ENCODE data around the gene IFNL1.
A peak's percentile ranks its signal among the peaks of the same experiment; 100 is the strongest.

The IFNL1 gene

GRCh38 chr19:39321832-39322176 is 25.6 kb downstream of the IFNL1 start:
- H3K27me3 Mint-ChIP-seq (ENCODE audit: low read depth): peaks cover 31% of the 10 kb centered on the region
- peak overlapping the region; percentile 80 to 82 (median 80) for H3K4me3 Mint-ChIP-seq
- no peak overlapping the region for H3K27ac Mint-ChIP-seq
- no peaks in the 10 kb centered on the region for H3K9me3 Mint-ChIP-seq
- H3K4me1 Mint-ChIP-seq: peaks cover 9% of the 10 kb centered on the region
- no peak for TF ChIP-seq CTCF (IDR thresholded peaks at IDR 0.05; ENCODE audit: unreplicated experiment in 3 of 3)
- no peaks in the 10 kb centered on the region for H3K36me3 Mint-ChIP-seq (ENCODE audit: low read depth)

GRCh38 chr19:39324242-39324842 is 28.1 kb downstream of the IFNL1 start:
- Mint-ChIP-seq H3K4me3 (peak overlapping the region in 2 of 3 experiments; percentile 5 to 47), H3K27me3 (ENCODE audit: low read depth) (peaks cover 22% of the 10 kb centered on the region), H3K4me1 (peaks cover 2% of the 10 kb centered on the region), H3K9me3 (no peaks in the 10 kb centered on the region), H3K36me3 (ENCODE audit: low read depth) (no peaks in the 10 kb centered on the region), H3K27ac (no peak overlapping the region)
- no peak for TF ChIP-seq CTCF (IDR thresholded peaks at IDR 0.05; ENCODE audit: unreplicated experiment in 3 of 3)

GRCh38 chr19:39325778-39326665 is 29.8 kb downstream of the IFNL1 start:
- H3K4me1 Mint-ChIP-seq: no peaks in the 10 kb centered on the region
- no peak overlapping the region for H3K27ac Mint-ChIP-seq
- TF ChIP-seq CTCF (IDR thresholded peaks at IDR 0.05; ENCODE audit: unreplicated experiment in 3 of 3): no peak
- no peak overlapping the region for H3K4me3 Mint-ChIP-seq
- H3K36me3 Mint-ChIP-seq (ENCODE audit: low read depth): no peaks in the 10 kb centered on the region
- H3K9me3 Mint-ChIP-seq: no peaks in the 10 kb centered on the region
- H3K27me3 Mint-ChIP-seq (ENCODE audit: low read depth): peaks cover 14% of the 10 kb centered on the region

GRCh38 chr19:39327363-39328045 is 31.3 kb downstream of the IFNL1 start:
- no peak overlapping the region for H3K27ac Mint-ChIP-seq
- no peaks in the 10 kb centered on the region for H3K9me3 Mint-ChIP-seq
- no peaks in the 10 kb centered on the region for H3K36me3 Mint-ChIP-seq (ENCODE audit: low read depth)
- no peak for TF ChIP-seq CTCF (IDR thresholded peaks at IDR 0.05; ENCODE audit: unreplicated experiment in 3 of 3)
- H3K4me1 Mint-ChIP-seq: no peaks in the 10 kb centered on the region
- H3K27me3 Mint-ChIP-seq (ENCODE audit: low read depth): peaks cover 10% of the 10 kb centered on the region
- H3K4me3 Mint-ChIP-seq: no peak overlapping the region

- Mint-ChIP-seq H3K27me3 (ENCODE audit: low read depth) (peaks cover 4% of the 10 kb centered on the region), H3K27ac (no peak overlapping the region), H3K4me3 (peak overlapping the region in 1 of 3 experiments; percentile 4), H3K9me3 (no peaks in the 10 kb centered on the region), H3K36me3 (ENCODE audit: low read depth) (no peaks in the 10 kb centered on the region), H3K4me1 (no peaks in the 10 kb centered on the region)
- TF ChIP-seq CTCF (IDR thresholded peaks at IDR 0.05; ENCODE audit: unreplicated experiment in 3 of 3): peak; percentile 93 to 94 (median 94)
These were observed 32.0 kb downstream of the IFNL1 start for GRCh38 chr19:39328046-39328705.

Data from nephron (organoid).